Right atrium auricular region (tissue), 2 donors: ENCODE measurements around the gene ADM5. TPM values are rescaled to one million over a fixed set of nuclear protein-coding genes. Genes with fewer than 3 reads are reported as not detected.

ENCODE experiments used
- DNase-seq: peaks from one replicate; pipeline ENCODE4 v3.0.0-alpha.2; 2019; ENCODE audit warnings: low spot score
- H3K27ac ChIP-seq, 2 donors: fragments of 200-600 bp; sonication (generic); 1 replicate in 1 of 2; 2 replicates in 1 of 2; pipeline ENCODE4 v1.5.1; 2016 to 2019
- H3K27me3 ChIP-seq, 2 donors: fragments of 200-600 bp; sonication (generic); one replicate each; pipeline versions ENCODE4 v1.5.1 to v1.6.0; 2017 to 2019
- H3K36me3 ChIP-seq: fragments of 200-600 bp; sonication (generic); one replicate; pipeline ENCODE4 v1.5.1; 2016
- H3K4me1 ChIP-seq, 2 donors: fragments of 200-600 bp; sonication (generic); one replicate each; pipeline versions ENCODE4 v1.5.1 to v1.6.0; 2017 to 2019
- H3K4me3 ChIP-seq, 2 donors: fragments of 200-600 bp; sonication (generic); 1 replicate in 1 of 2; 2 replicates in 1 of 2; pipeline ENCODE4 v1.5.1; 2017 to 2019; ENCODE audit warnings: mild to moderate bottlenecking in 1 of 2, moderate library complexity in 1 of 2
- H3K9me3 ChIP-seq, 2 donors: fragments of 200-600 bp; sonication (generic); one replicate each; pipeline ENCODE4 v1.5.1; 2019
- total RNA-seq, 2 donors: library from RNA; depleted of rRNA; stranded (reverse); fragments of >200 nt; gene quantifications; one replicate each; pipeline ENCODE4 v1.1.0, GENCODE V29; 2016
- TF ChIP-seq, protein P1 (sequence below), 2 donors: fragments of 200-600 bp; sonication (generic); IDR thresholded peaks; one replicate each; pipeline ENCODE4 v1.5.1; 2019; ENCODE audit warnings: antibody characterized with exemption in 2 of 2

The ADM5 gene
- total RNA-seq, 2 donors from 2014 or later: 0.43 TPM; not detected in 1

DNA sequence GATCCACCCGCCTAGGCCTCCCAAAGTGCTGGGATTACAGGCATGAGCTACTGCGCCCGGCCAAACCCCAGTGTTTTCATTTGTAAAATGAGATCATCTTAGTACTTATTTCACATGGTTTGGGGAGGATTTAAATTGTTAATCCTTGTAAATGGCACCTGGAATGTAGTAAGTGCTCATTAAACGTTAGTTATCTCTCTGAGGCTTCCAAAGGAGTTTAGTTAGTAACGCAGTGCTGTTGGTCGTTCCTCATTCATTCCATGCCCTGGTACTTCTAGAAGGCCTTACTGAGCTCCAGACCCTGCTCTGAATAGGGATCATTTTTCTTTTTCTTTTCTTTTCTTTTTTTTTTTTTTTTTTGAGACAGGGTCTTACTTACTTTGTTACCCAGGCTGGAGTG lies 6.7 kb downstream of the ADM5 start:
- no peaks in the 10 kb centered on the region for H3K9me3 ChIP-seq
- peaks cover 0 to 7% of the 10 kb centered on the region in 2 donors for H3K4me1 ChIP-seq
- DNase-seq: no peak
- H3K4me3 ChIP-seq: no peak overlapping the region
- H3K27me3 ChIP-seq: no peaks in the 10 kb centered on the region
- H3K36me3 ChIP-seq: no peaks in the 10 kb centered on the region
- TF ChIP-seq, protein P1, sequence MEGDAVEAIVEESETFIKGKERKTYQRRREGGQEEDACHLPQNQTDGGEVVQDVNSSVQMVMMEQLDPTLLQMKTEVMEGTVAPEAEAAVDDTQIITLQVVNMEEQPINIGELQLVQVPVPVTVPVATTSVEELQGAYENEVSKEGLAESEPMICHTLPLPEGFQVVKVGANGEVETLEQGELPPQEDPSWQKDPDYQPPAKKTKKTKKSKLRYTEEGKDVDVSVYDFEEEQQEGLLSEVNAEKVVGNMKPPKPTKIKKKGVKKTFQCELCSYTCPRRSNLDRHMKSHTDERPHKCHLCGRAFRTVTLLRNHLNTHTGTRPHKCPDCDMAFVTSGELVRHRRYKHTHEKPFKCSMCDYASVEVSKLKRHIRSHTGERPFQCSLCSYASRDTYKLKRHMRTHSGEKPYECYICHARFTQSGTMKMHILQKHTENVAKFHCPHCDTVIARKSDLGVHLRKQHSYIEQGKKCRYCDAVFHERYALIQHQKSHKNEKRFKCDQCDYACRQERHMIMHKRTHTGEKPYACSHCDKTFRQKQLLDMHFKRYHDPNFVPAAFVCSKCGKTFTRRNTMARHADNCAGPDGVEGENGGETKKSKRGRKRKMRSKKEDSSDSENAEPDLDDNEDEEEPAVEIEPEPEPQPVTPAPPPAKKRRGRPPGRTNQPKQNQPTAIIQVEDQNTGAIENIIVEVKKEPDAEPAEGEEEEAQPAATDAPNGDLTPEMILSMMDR (IDR thresholded peaks at IDR 0.05): no peak
- H3K27ac ChIP-seq: no peak overlapping the region

- H3K27me3 ChIP-seq: no peaks in the 10 kb centered on the region
- no peaks in the 10 kb centered on the region for H3K4me1 ChIP-seq
- no peak for DNase-seq
- no peak overlapping the region for H3K4me3 ChIP-seq
- H3K9me3 ChIP-seq: no peaks in the 10 kb centered on the region
- H3K27ac ChIP-seq: no peak overlapping the region
- H3K36me3 ChIP-seq: no peaks in the 10 kb centered on the region
- TF ChIP-seq, protein P1 (IDR thresholded peaks at IDR 0.05): no peak
Measured at GRCh38 chr19:49696865-49697264, 7.5 kb downstream of the ADM5 start.

- H3K27ac ChIP-seq: no peak overlapping the region
- H3K4me1 ChIP-seq: no peaks in the 10 kb centered on the region
- DNase-seq: no peak
Measured at GRCh38 chr19:49699364-49699763, 10.0 kb downstream of the ADM5 start.

GRCh38 chr19:49700563-49700962 lies 11.2 kb downstream of the ADM5 start:
- Histone ChIP-seq H3K36me3 (no peaks in the 10 kb centered on the region), H3K9me3 (no peaks in the 10 kb centered on the region), H3K4me3 (no peak overlapping the region), H3K27me3 (no peaks in the 10 kb centered on the region), H3K27ac (no peak overlapping the region), H3K4me1 (no peaks in the 10 kb centered on the region)
- DNase-seq: no peak
- TF ChIP-seq, protein P1 (IDR thresholded peaks at IDR 0.05): no peak

More at GRCh38 chr19:49699364-49699763, 10.0 kb downstream of the ADM5 start:
- TF ChIP-seq, protein P1 (IDR thresholded peaks at IDR 0.05): no peak
- Histone ChIP-seq H3K27me3 (no peaks in the 10 kb centered on the region), H3K4me3 (no peak overlapping the region), H3K36me3 (no peaks in the 10 kb centered on the region), H3K9me3 (no peaks in the 10 kb centered on the region)

DNA sequence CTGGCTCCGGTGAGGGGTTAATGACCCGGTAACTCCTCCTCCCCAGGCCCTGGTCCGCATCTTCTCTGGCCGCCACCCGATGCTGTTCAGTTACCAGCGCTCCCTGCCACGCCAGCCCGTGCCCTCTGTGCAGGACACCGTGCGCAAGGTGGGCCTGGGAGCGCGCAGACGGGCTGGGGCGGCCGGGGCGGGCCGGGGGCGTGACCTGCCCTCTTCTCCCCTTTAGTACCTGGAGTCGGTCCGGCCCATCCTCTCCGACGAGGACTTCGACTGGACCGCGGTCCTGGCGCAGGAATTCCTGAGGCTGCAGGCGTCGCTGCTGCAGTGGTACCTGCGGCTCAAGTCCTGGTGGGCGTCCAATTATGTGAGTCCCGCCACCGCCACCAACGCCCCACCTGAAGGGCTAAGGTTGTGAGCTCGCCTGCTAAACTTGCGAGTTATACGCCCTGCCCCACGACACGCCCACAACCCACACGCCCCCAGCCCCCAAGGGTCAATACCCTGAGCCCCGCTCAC lies 11.9 kb downstream of the ADM5 start:
- H3K4me3 ChIP-seq: no peak overlapping the region
- H3K36me3 ChIP-seq: no peaks in the 10 kb centered on the region
- H3K4me1 ChIP-seq: no peaks in the 10 kb centered on the region
- H3K27me3 ChIP-seq: no peaks in the 10 kb centered on the region
- TF ChIP-seq, protein P1 (IDR thresholded peaks at IDR 0.05): no peak
- H3K27ac ChIP-seq: no peak overlapping the region
- DNase-seq: no peak
- H3K9me3 ChIP-seq: no peaks in the 10 kb centered on the region
